Left lung (tissue), 10 donors: ENCODE data around the gene SP100. TPM values are rescaled to one million over a fixed set of nuclear protein-coding genes. Genes with fewer than 3 reads are reported as not detected.

ENCODE experiments used
- ATAC-seq: fragments of 200-7000 bp; cut with Tn5 transposase; one replicate; pipeline ENCODE4 v1.9.1; 2020; ENCODE audit warnings: moderate library complexity
- DNase-seq, 4 donors: peaks; one replicate each; pipeline ENCODE4 v3.0.0-alpha.2; 2013 to 2020
- H3K27ac ChIP-seq, 2 donors: fragments of 200-600 bp; sonication (generic) in 1 of 2; one replicate each; pipeline versions ENCODE4 v1.5.0 to v1.8.0; 2020 to 2021
- H3K27me3 ChIP-seq, 2 donors: fragments of 200-600 bp; sonication (generic) in 1 of 2; one replicate each; pipeline versions ENCODE4 v1.5.0 to v1.8.0; 2020 to 2021
- H3K36me3 ChIP-seq, 2 donors: fragments of 200-600 bp; sonication (generic) in 1 of 2; one replicate each; pipeline versions ENCODE4 v1.5.0 to v1.8.0; 2020 to 2021
- H3K4me1 ChIP-seq, 2 donors: fragments of 200-600 bp; one replicate each; pipeline ENCODE4 v1.8.0; 2021
- H3K4me3 ChIP-seq, 2 donors: fragments of 200-600 bp; sonication (generic) in 1 of 2; one replicate each; pipeline versions ENCODE4 v1.5.0 to v1.8.0; 2020 to 2021; ENCODE audit warnings: mild to moderate bottlenecking in 1 of 2
- H3K9me3 ChIP-seq, 2 donors: fragments of 200-600 bp; sonication (generic) in 1 of 2; one replicate each; pipeline versions ENCODE4 v1.5.0 to v1.8.0; 2020 to 2021
- CTCF ChIP-seq, 2 donors: fragments of 200-600 bp; sonication (generic) in 1 of 2; IDR thresholded peaks; one replicate each; pipeline versions ENCODE4 v1.5.0 to v1.8.0; 2021; ENCODE audit warnings: antibody characterized with exemption in 2 of 2
- intact Hi-C, 2 donors: fragments of 100-400 bp; cut with DNase I; formaldehyde crosslinking; loops; one replicate each; pipeline versions ENCODE4 v1.11.2 to v1.14.2; 2022
- polyA plus RNA-seq, 6 donors: library from polyadenylated mRNA; unstranded; fragments of 120-200 nt; gene quantifications; one replicate each; pipeline ENCODE4 v1.2.1, GENCODE V29; 2013; ENCODE audit not compliant: insufficient read length in 6 of 6
- total RNA-seq, 2 donors: library from RNA; stranded (reverse); fragmentation: NEBNext Ultra II Directional; extraction: Animal tissue kit (Norgen Biotek cat#: 25700); gene quantifications; one replicate each; pipeline ENCODE4 v1.2.1, GENCODE V29; 2021
- donor health status: DM: no; HTN: yes; CAD: no.
- donor health status: DM: no; HTN: no; CAD: no.

The SP100 gene
- total and polyA plus RNA-seq, 8 donors, result 55.1 to 134 (median 68.3) TPM

- no peaks in the 10 kb centered on the region for H3K27me3 ChIP-seq
- H3K4me1 ChIP-seq, result peaks cover 0 to 34% of the 10 kb centered on the region in 2 donors
- intact Hi-C loops, result no loop called here
- ATAC-seq, result no peak
- DNase-seq, result no peak
- peaks cover 0 to 90% of the 10 kb centered on the region in 2 donors for H3K36me3 ChIP-seq
- H3K9me3 ChIP-seq, result no peaks in the 10 kb centered on the region
- no peak for TF ChIP-seq CTCF (IDR thresholded peaks at IDR 0.05)
- H3K4me3 ChIP-seq, result no peak overlapping the region
- peak overlapping the region in 1 of 2 donors; percentile 54 for H3K27ac ChIP-seq
Observed at GRCh38 chr2:230447455-230448451, 31.8 kb downstream of the SP100 start.

- intact Hi-C loops, result no loop called here
- H3K27ac ChIP-seq, result no peak overlapping the region
- ATAC-seq, result no peak
- H3K36me3 ChIP-seq, result peaks cover 0 to 72% of the 10 kb centered on the region in 2 donors
- no peak for DNase-seq
- TF ChIP-seq CTCF (IDR thresholded peaks at IDR 0.05), result no peak
- H3K4me1 ChIP-seq, result peaks cover 0 to 31% of the 10 kb centered on the region in 2 donors
- no peak overlapping the region for H3K4me3 ChIP-seq
- H3K9me3 ChIP-seq, result no peaks in the 10 kb centered on the region
- no peaks in the 10 kb centered on the region for H3K27me3 ChIP-seq
Observed at GRCh38 chr2:230449901-230450467, 34.0 kb downstream of the SP100 start.

- DNase-seq (no peak), ATAC-seq (no peak)
- Histone ChIP-seq H3K9me3 (no peaks in the 10 kb centered on the region), H3K36me3 (peaks cover 0 to 72% of the 10 kb centered on the region in 2 donors), H3K4me1 (peaks cover 0 to 46% of the 10 kb centered on the region in 2 donors), H3K27ac (peak overlapping the region in 1 of 2 donors; percentile 45), H3K4me3 (no peak overlapping the region), H3K27me3 (no peaks in the 10 kb centered on the region)
- intact Hi-C loops, result no loop called here
- TF ChIP-seq CTCF (IDR thresholded peaks at IDR 0.05), result no peak
Observed at GRCh38 chr2:230453006-230453405, 37.0 kb downstream of the SP100 start.

- H3K27ac ChIP-seq, result no peak overlapping the region
- H3K4me1 ChIP-seq, result peaks cover 0 to 47% of the 10 kb centered on the region in 2 donors
- intact Hi-C loops, result no loop called here
- ATAC-seq, result no peak
- DNase-seq, result no peak
- H3K4me3 ChIP-seq, result no peak overlapping the region
- no peaks in the 10 kb centered on the region for H3K9me3 ChIP-seq
- no peaks in the 10 kb centered on the region for H3K27me3 ChIP-seq
- peaks cover 0 to 71% of the 10 kb centered on the region in 2 donors for H3K36me3 ChIP-seq
- TF ChIP-seq CTCF (IDR thresholded peaks at IDR 0.05), result no peak
Observed at GRCh38 chr2:230455005-230455684, 39.1 kb downstream of the SP100 start.
